Prostate gland (tissue), 2 donors: ENCODE results near the gene PLCB3.

ENCODE experiments used
- CTCF ChIP-seq, 4 experiments: fragments of 200-600 bp in 2 of 4; fragments of 450-650 bp in 2 of 4; sonication (generic) in 2 of 4; IDR thresholded peaks; 1 replicate in 3 of 4; 2 replicates in 1 of 4; pipeline ENCODE4 v1.5.1; 2016 to 2019; ENCODE audit warnings: antibody characterized with exemption in 4 of 4, mild to moderate bottlenecking in 2 of 4, moderate library complexity in 2 of 4
- POLR2A ChIP-seq: fragments of 450-650 bp; IDR thresholded peaks from one replicate; pipeline ENCODE4 v1.6.1; 2016; ENCODE audit warnings: antibody characterized with exemption, mild to moderate bottlenecking
- POLR2AphosphoS5 ChIP-seq: sonication (generic); formaldehyde crosslinking; IDR thresholded peaks from one replicate; pipeline ENCODE4 v1.6.1; 2017; ENCODE audit warnings: antibody characterized with exemption

DNA sequence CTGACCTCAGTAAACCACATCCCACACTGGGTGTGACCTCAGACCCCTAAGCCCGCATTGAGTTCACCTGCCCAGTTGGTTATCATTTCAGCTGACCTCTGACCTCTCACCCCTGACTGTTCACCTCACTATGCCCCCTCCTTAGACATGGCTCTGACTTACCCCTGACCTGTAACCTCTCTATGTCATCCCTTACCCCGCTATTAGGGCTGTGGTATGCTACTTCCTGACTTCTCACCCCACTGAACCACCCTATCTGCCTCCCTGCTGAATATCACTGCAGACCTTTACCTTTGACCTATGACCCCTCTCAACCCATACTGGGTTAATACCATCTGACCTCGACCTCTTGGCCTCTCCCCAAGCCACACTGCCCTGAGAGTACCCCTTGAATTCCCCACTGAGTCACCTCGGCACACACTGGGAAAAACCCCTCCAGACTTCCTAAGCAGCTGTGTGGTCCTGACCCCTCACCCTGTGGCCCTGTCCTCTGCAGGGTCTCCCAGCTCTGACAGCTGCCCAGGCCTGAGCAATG is 8.3 kb downstream of the PLCB3 start:
- TF ChIP-seq CTCF (IDR thresholded peaks at IDR 0.05) (no peak), POLR2A (no peak), POLR2AphosphoS5 (no peak)
